Common myeloid progenitor, CD34-positive (primary cell): ENCODE results near the gene CBFA2T3.
"Not testable (repeated sequence)": the region's sequence is repeated elsewhere in the genome, so short reads cannot be mapped to it uniquely, and the experiment has no call there.

ENCODE experiments used
- CTCF ChIA-PET: fragments of 350-600 bp; sonication (Branson Sonifier 250); formaldehyde crosslinking; loops from one replicate; lab custom pipeline; 2021; ENCODE audit warnings: antibody characterized with exemption; lab: Charles Lee
- POLR2A ChIA-PET: fragments of 350-600 bp; sonication (Branson Sonifier 250); formaldehyde crosslinking; loops from one replicate; lab custom pipeline; 2021; ENCODE audit warnings: antibody characterized with exemption; lab: Charles Lee
- DNase-seq, 3 donors: peaks; one replicate each; pipeline versions ENCODE4 v3.0.0 to v3.0.0-alpha.2; 2013
- H3K27ac ChIP-seq, 2 experiments: 1 replicate in 1 of 2; 2 replicates in 1 of 2; pipeline ENCODE4 v1.7.0; 2013; ENCODE audit warnings: inconsistent platforms in 2 of 2, low read length in 2 of 2, mild to moderate bottlenecking in 2 of 2, low read depth in 1 of 2, moderate library complexity in 1 of 2; ENCODE audit not compliant: severe bottlenecking in 2 of 2, insufficient read depth in 1 of 2, poor library complexity in 1 of 2
- H3K27me3 ChIP-seq, 5 experiments: replicated peaks in 2 of 5; 1 replicate in 3 of 5; 2 replicates in 2 of 5; pipeline versions ENCODE4 v1.6.1 to v1.7.0; 2013; ENCODE audit warnings: low read length in 4 of 5, mild to moderate bottlenecking in 2 of 5, moderate library complexity in 2 of 5, inconsistent platforms in 1 of 5; ENCODE audit not compliant: insufficient read depth in 5 of 5, control insufficient read depth in 4 of 5
- H3K36me3 ChIP-seq, 4 experiments: 1 replicate in 2 of 4; 2 replicates in 2 of 4; pipeline versions ENCODE4 v1.6.1 to v1.7.0; 2013; ENCODE audit warnings: low read length in 3 of 4, control low read depth in 1 of 4, mild to moderate bottlenecking in 1 of 4; ENCODE audit not compliant: control insufficient read depth in 4 of 4, insufficient read depth in 4 of 4
- H3K4me1 ChIP-seq, 4 experiments: 1 replicate in 3 of 4; 2 replicates in 1 of 4; pipeline versions ENCODE4 v1.6.1 to v1.7.1; 2013; ENCODE audit warnings: low read length in 3 of 4, mild to moderate bottlenecking in 3 of 4, control low read depth in 1 of 4, inconsistent platforms in 1 of 4, moderate library complexity in 1 of 4; ENCODE audit not compliant: control insufficient read depth in 4 of 4, insufficient read depth in 4 of 4; ENCODE audit errors: control extremely low read depth in 1 of 4
- H3K4me3 ChIP-seq, 7 experiments: 1 replicate in 4 of 7; 2 replicates in 3 of 7; pipeline versions ENCODE4 v1.5.1 to v1.7.0; 2013; ENCODE audit warnings: mild to moderate bottlenecking in 7 of 7, low read length in 6 of 7, moderate library complexity in 6 of 7, inconsistent platforms in 2 of 7, low read depth in 2 of 7, control low read depth in 1 of 7; ENCODE audit not compliant: insufficient read depth in 4 of 7, control insufficient read depth in 1 of 7; ENCODE audit errors: extremely low read depth in 1 of 7
- H3K9me3 ChIP-seq, 5 experiments: 1 replicate in 4 of 5; 2 replicates in 1 of 5; pipeline versions ENCODE4 v1.6.1 to v1.7.1; 2013; ENCODE audit warnings: low read length in 4 of 5, mild to moderate bottlenecking in 2 of 5, inconsistent platforms in 1 of 5, low read depth in 1 of 5, moderate library complexity in 1 of 5; ENCODE audit not compliant: control insufficient read depth in 4 of 5, insufficient read depth in 2 of 5; ENCODE audit errors: control extremely low read depth in 1 of 5
- WGBS: methylation state at CpG from one replicate; pipeline ENCODE4 v1.1.5; 2013; ENCODE audit not compliant: insufficient coverage; 5-methylcytosine and 5-hydroxymethylcytosine counted together

Gene CBFA2T3

DNA sequence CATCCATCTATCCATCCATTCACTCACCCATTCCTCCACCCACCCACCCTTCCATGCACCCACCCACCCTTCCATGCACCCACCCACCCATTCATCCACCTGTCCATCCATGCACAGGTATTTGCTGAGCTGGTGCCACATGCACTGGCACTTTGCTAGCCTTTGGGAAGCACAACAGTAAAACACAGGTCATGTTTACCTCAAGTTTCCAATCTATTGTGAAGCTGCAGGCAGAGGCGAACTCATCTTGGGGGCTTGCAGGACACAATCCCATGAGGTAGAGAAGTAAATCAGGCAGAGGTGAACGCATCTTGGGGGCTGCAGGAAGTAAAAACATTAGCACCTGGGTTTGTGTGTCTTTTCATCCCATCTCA is 35.6 kb upstream of the CBFA2T3 start:
- no peak for DNase-seq
- no peaks in the 10 kb centered on the region for H3K4me1 ChIP-seq
- H3K4me3 ChIP-seq = no peak overlapping the region
- H3K27ac ChIP-seq = no peak overlapping the region
- ChIA-PET CTCF (no interaction called here), POLR2A (no interaction called here)
- H3K9me3 ChIP-seq = peaks cover 0 to 5% (median 0%) of the 10 kb centered on the region in 5 experiments
- H3K36me3 ChIP-seq = no peaks in the 10 kb centered on the region
- peaks cover 0 to 4% (median 0%) of the 10 kb centered on the region in 5 experiments for H3K27me3 ChIP-seq
- 93% methylated on average over 2 of the region's 2 CpGs for WGBS

DNA sequence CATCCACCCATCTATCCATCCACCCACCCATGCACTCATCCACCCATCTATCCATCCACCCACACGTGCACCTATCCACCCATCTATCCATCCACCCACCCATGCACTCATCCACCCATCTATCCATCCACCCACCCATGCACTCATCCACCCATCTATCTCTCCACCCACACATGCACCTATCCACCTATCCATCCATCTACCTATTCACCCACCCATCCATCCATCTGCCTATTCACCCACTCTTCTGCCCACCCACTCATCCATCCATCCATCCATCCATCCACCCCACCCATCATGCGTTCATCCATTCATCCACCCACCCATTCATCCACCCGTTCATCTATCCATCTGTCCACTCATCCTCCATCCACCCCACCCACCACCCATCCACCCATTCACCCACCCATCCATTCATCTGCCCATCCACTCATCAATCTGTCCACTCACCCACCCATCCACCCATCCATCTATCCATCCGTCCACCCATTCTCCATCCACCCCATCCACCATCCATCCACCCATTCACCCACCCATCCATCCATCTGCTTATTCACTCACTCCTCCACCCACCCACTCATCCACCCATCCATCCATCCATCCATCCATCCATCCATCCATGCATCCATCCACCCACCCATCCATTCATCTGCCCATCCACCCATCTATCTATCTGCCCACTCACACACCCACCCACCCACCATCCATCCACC is 35.1 kb upstream of the CBFA2T3 start:
- ChIA-PET CTCF (no interaction called here), POLR2A (no interaction called here)
- WGBS = 95% methylated on average over 4 of the region's 4 CpGs
- Histone ChIP-seq H3K4me3 (no peak overlapping the region), H3K27ac (no peak overlapping the region), H3K9me3 (peaks cover 0 to 5% (median 0%) of the 10 kb centered on the region in 5 experiments), H3K27me3 (peaks cover 0 to 4% (median 0%) of the 10 kb centered on the region in 5 experiments), H3K4me1 (no peaks in the 10 kb centered on the region), H3K36me3 (no peaks in the 10 kb centered on the region)
- DNase-seq = no peak

DNA sequence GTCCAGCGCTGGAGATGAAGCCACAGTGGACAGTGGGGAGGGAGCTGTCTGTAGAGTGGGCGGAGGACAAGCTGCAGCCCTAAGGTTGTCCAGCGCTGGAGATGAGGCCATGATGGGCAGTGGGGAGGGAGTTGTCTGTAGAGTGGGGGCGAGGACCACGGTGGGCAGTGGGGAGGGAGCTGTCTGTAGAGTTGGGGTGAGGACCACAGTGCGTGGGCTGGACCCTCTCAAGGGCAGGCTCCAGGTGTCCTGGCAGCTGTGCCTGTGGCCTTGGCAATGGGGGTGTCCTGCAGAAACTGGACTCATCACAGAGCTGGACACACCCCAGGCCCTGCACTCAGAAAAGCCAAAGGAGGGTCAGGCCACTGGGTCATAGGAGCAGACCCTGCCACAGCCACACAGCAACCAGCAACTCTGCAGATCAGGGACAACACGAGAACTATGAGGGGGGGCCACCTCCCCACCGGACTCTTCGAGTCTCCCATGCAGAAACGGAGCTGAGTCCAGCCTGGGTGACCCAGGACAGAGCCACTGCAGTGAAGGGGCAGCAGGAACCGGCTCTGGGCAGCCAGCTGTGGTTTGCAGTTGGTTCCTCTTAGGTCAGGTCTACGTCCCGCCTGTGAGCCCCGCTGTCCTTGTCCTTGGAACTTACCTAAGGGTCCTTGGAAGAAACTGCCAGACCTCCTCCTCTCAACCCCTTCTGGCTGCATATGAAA is 33.4 kb upstream of the CBFA2T3 start:
- Histone ChIP-seq H3K36me3 (no peaks in the 10 kb centered on the region), H3K4me3 (no peak overlapping the region), H3K27ac (no peak overlapping the region), H3K4me1 (peaks cover 0 to 8% (median 3%) of the 10 kb centered on the region in 4 experiments), H3K27me3 (peaks cover 0 to 4% (median 0%) of the 10 kb centered on the region in 5 experiments), H3K9me3 (no peaks in the 10 kb centered on the region)
- WGBS = 85% methylated on average over 9 of the region's 14 CpGs
- ChIA-PET POLR2A (interaction anchor here (1.4 kb wide), 1 partner anchor 27 kb away, joined by 4 read pairs; no protein-coding TSS in a partner anchor), CTCF (interaction anchor here (1.0 to 1.4 kb wide), 2 partner anchors 11 to 74 kb away, joined by 3 to 4 read pairs; no protein-coding TSS in a partner anchor)
- DNase-seq = no peak

DNA sequence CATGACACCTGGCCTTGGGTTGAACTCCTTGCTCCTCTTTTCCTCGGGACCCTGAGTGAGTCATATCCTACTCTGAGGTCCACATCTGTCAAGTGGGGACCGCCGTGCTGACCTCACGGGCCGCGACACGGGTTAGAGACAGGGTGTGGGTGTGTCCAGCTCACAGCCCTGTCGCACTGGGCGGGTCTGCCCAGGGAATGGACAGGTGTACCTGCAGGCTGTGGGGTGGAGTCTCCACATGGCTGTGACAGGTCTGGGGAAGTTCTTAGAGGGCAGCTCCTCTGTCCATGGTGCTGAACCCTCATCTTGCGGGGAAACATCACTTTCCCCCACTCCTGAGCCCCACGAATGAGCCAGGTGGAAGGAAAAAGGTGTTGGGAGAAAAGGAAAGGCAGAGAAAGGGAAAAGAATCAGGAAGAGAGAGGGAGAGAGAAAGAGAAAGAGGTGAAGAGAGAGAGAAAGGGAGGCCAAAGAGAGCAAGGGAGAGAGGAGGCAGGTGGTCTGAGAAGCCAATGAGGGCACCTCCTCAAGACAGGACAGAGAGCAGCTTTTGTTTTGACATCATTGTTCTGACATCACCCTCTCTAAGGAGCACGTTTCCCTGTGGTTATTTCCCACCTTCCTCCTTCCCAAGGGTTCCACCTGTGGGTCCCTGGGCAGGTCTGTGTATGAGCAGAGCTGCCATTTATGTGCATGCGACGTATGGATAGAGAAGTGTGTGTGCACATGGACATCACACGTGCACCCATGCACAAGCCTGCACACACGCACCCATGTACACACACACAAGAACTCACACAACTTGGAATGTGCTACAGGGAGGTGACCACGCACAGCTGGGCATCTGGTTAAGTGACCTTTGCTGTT is 32.6 kb upstream of the CBFA2T3 start:
- no peak overlapping the region for H3K27ac ChIP-seq
- H3K9me3 ChIP-seq = no peaks in the 10 kb centered on the region
- DNase-seq = peak in 2 of 3 donors; percentile 79 to 82
- WGBS = 45% methylated on average over 11 of the region's 17 CpGs
- ChIA-PET POLR2A (interaction anchor here (1.4 kb wide), 1 partner anchor 28 kb away, joined by 4 read pairs; no protein-coding TSS in a partner anchor), CTCF (interaction anchor here (1.0 to 1.4 kb wide), 2 partner anchors 12 to 73 kb away, joined by 3 to 4 read pairs; no protein-coding TSS in a partner anchor)
- H3K27me3 ChIP-seq = peaks cover 0 to 4% (median 0%) of the 10 kb centered on the region in 5 experiments
- no peak overlapping the region for H3K4me3 ChIP-seq
- no peaks in the 10 kb centered on the region for H3K36me3 ChIP-seq
- H3K4me1 ChIP-seq = peaks cover 0 to 15% (median 8%) of the 10 kb centered on the region in 4 experiments

DNA sequence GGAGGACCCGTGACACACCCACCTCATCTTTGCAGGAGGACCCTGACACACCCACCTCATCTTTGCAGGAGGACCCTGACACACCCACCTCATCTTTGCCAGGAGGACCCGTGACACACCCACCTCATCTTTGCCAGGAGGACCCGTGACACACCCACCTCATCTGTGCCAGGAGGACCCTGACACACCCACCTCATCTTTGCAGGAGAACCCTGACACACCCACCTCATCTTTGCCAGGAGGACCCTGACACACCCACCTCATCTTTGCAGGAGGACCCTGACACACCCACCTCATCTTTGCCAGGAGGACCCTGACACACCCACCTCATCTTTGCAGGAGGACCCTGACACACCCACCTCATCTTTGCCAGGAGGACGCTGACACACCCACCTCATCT is 31.8 kb upstream of the CBFA2T3 start:
- H3K27me3 ChIP-seq, DNase-seq, CTCF ChIA-PET, H3K4me3 ChIP-seq, H3K27ac ChIP-seq, H3K9me3 ChIP-seq, H3K36me3 ChIP-seq: not testable (repeated sequence)
- H3K4me1 ChIP-seq = peaks cover 0 to 22% (median 15%) of the 10 kb centered on the region in 4 experiments
- POLR2A ChIA-PET = interaction anchor here (1.4 kb wide), 1 partner anchor 29 kb away, joined by 4 read pairs; no protein-coding TSS in a partner anchor
- 70% methylated on average over 2 of the region's 4 CpGs for WGBS

DNA sequence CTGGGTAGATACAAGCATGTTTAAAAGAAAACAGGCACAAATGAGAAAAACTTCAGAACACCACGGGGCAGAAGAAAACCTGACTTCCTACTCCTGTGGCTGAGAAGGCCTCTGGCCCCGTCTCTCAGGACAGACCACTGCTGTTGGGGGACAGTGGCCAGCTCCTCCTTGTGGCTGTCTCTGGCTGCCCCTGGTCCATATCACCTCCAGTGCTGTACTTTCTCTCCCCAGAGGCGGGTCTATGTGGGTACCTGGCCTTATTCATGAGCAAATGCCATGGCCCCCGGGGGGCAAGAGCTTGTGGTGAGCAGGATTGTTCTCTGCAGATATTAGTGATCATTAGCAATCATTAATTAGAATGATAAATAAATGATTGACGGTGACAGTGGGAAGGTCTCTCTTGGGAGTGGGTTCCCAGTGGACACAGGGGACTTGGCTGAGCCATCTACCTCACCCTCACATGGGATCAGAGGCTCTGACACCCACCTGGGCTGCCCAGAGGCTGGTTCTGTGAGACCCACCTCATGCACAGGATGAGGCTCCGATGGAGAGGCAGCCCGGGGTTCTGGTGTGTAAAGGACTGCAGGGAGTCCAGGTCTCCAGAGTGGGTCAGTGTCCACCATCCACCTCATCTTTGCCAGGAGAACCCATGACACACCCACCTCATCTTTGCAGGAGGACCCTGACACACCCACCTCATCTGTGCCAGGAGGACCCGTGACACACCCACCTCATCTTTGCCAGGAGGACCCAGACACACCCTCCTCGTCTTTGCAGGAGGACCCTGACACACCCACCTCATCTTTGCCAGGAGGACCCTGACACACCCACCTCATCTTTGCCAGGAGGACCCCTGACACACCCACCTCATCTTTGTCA is 30.6 kb upstream of the CBFA2T3 start:
- WGBS = 59% methylated on average over 4 of the region's 9 CpGs
- H3K4me3 ChIP-seq = no peak overlapping the region
- no peak overlapping the region for H3K27ac ChIP-seq
- H3K4me1 ChIP-seq = peaks cover 0 to 34% (median 23%) of the 10 kb centered on the region in 4 experiments
- DNase-seq = no peak
- ChIA-PET POLR2A (interaction anchor here (1.1 kb wide), 1 partner anchor 31 kb away, joined by 5 read pairs; the partner anchor contains the start of gene CBFA2T3), CTCF (no interaction called here)
- no peaks in the 10 kb centered on the region for H3K27me3 ChIP-seq
- no peaks in the 10 kb centered on the region for H3K36me3 ChIP-seq
- H3K9me3 ChIP-seq = no peaks in the 10 kb centered on the region
